A549 treated with Hydrocortisone at 1 μM for 4 hours (cell line): Measurements from ENCODE around the gene PHPT1. TPM values are rescaled to one million over a fixed set of nuclear protein-coding genes. Genes with fewer than 3 reads are reported as not detected.

ENCODE experiments used
- total RNA-seq: library from RNA; stranded (reverse); fragments of 200-300 nt; extraction: Qiagen RNA extraction; gene quantifications from 5 replicates; pipeline ENCODE4 v1.2.3, GENCODE V29; 2022

PHPT1 gene
- total RNA-seq: 221 to 341 TPM (median 305 TPM) in 5 replicates

GRCh38 chr9:136849038-136849959 is at the start of gene PHPT1:
TSS of gene PHPT1 (plus strand) at chr9:136849409. CDS start at chr9:136849431, 22 bp downstream.

GRCh38 chr9:136807281-136808074 is 41.7 kb upstream of the PHPT1 start, which contains the start of gene RABL6:
TSS of gene RABL6 (plus strand) at chr9:136807948. CDS start at chr9:136808197, 249 bp downstream.

DNA sequence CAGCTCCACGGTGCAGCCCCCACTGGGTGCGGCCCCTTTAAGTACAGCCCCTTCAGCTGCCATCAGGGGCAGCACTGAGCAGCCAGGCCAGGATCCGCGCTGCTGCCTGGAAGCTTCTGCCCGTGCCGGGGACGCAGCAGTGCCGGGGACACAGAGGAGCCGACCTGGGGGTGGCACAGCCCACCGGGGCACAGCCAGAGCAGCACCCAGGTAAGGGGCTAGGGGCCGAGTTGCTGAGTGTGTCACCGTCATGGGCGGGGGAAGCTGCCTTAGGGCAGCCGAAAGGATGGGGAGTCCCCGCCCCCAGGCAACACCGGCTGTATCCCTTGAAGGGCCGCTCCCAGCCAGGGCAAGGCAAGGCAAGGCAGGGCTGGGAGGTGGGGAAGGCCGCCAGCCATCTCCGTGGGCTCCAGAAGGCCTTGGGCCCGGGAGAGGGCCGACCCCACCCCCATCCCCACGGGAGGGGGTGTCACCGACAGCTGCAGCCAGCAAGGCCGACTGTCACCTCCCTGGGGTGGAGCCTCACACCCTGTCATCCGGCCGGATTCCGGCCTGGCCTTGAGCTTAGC is 6.7 kb upstream of the PHPT1 start, which contains the start of gene AJM1:
TSS of gene AJM1 (plus strand) at position 99 of the 569 bp plus-strand sequence. CDS start 1,937 bp downstream, outside the sequence.

DNA sequence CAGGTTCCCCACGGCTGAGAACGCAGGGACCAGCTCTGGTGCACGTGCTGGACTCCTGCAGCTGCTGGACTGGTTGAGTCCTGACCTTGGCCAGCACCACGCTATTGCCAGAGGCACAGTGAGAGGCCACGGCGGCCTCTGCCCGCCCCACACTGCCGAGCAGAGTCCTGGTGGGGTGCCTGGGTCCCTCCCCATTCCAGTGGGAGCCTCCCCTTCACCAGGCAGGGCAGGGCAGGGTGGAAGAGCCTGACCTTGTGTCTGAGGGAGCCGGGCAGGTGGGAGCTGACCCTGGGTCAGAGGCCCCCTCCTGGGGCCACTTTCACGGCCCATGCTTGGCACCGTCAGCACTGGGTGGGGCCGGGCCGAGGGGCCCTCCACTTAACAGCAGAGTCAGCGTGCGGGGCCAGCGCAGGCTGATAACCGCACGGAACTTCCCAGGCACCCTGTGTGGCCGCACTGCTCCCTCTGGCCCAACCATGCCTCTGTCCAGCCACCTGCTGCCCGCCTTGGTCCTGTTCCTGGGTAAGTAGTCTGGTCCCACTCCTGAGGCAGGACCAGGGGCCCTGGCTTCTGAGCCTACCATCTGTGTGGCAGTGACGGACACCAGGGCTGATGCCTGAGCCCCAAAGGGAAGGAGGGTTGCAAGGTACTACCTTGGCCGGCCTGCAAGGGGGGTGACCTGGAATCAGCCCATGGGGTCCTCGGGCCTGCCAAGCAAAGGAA is 2.9 kb downstream of the PHPT1 start, which contains the start of gene MAMDC4:
TSS of gene MAMDC4 (plus strand) at position 406 of the 723 bp plus-strand sequence. CDS start at position 477, 71 bp downstream.

DNA sequence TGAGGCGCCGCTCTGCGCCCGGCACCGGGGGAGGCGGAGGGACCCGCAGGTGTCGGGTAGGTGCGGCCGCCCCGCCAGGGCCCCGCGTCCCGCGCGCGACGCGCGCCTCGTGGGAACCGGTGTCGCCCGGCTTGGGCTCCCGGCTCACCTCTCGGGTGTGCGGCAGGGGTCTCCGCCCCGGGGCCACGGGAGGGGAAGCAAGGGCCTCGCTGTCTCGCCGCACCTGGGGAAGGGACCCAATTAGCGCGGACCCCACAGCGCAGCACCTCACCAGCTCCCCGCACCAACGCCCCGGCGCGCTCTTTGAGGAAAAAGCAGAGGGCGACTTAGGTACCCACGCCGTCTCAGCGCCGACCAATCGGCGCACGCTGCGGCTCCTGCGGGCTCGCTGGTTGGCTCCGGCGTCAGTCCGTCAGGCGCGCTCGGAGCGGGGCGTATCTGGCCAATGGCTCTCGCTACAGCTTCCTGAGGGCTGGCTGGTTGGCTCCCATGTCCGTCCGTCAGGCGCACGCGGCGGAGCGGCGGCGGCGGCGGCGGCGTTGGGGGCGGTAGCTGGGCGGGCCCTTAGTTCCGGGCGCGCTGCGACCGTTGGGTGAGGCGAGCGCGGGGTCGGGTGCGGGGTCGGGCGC is 36.9 kb downstream of the PHPT1 start, which contains the start of gene TRAF2:
TSS of gene TRAF2 (plus strand) at position 567 of the 629 bp plus-strand sequence. CDS start 12,225 bp downstream, outside the sequence.

Other genes starting within 250 kb of the PHPT1 start
- 35.0 to 59.2 TPM (median 54.3 TPM) in 5 replicates for gene EGFL7, start 186.5 kb upstream of the PHPT1 start, total RNA-seq
- 72.0 to 106 TPM (median 101 TPM) in 5 replicates for gene AGPAT2, start 162.0 kb upstream of the PHPT1 start, total RNA-seq
- 6.4 to 9.1 TPM (median 8.0 TPM) in 5 replicates for gene DIPK1B, start 136.8 kb upstream of the PHPT1 start, total RNA-seq
- not detected in 5 replicates for gene LCN10, start 106.5 kb upstream of the PHPT1 start, total RNA-seq
- not detected in 5 replicates for gene LCN6, start 100.9 kb upstream of the PHPT1 start, total RNA-seq
- gene LCN8, start 91.2 kb upstream of the PHPT1 start, total RNA-seq: not detected in 5 replicates
- 0.03 to 0.13 TPM in 2 of 5 replicates, not detected in the others for gene LCN15, start 84.9 kb upstream of the PHPT1 start, total RNA-seq
- 60.3 to 79.3 TPM (median 78.5 TPM) in 5 replicates for gene TMEM141, start 58.1 kb upstream of the PHPT1 start, total RNA-seq
- gene CCDC183, start 53.1 kb upstream of the PHPT1 start, total RNA-seq: 0.18 to 0.63 TPM (median 0.44 TPM) in 5 replicates
- gene RABL6, start 41.5 kb upstream of the PHPT1 start, total RNA-seq: 67.0 to 82.1 TPM (median 78.1 TPM) in 5 replicates
- 3.4 to 4.3 TPM (median 4.0 TPM) in 5 replicates for gene AJM1, start 6.9 kb upstream of the PHPT1 start, total RNA-seq
- 2.6 to 4.2 TPM (median 4.0 TPM) in 5 replicates for gene MAMDC4, start 2.9 kb downstream of the PHPT1 start, total RNA-seq
- 387 to 521 TPM (median 446 TPM) in 5 replicates for gene EDF1, start 16.9 kb downstream of the PHPT1 start, total RNA-seq
- 43.3 to 61.4 TPM (median 48.8 TPM) in 5 replicates for gene TRAF2, start 37.1 kb downstream of the PHPT1 start, total RNA-seq
- gene FBXW5, start 95.3 kb downstream of the PHPT1 start, total RNA-seq: 71.5 to 97.8 TPM (median 91.7 TPM) in 5 replicates
- gene C8G, start 95.8 kb downstream of the PHPT1 start, total RNA-seq: 0.62 to 1.7 TPM (median 1.2 TPM) in 5 replicates
- 0.46 to 1.6 TPM (median 1.2 TPM) in 5 replicates for gene LCN12, start 102.9 kb downstream of the PHPT1 start, total RNA-seq
- gene PTGDS, start 128.1 kb downstream of the PHPT1 start, total RNA-seq: 0.55 to 0.77 TPM (median 0.67 TPM) in 5 replicates
- 0.08 to 0.16 TPM (median 0.13 TPM) in 5 replicates for gene LCNL1, start 133.6 kb downstream of the PHPT1 start, total RNA-seq
- gene PAXX, start 143.0 kb downstream of the PHPT1 start, total RNA-seq: 46.7 to 85.5 TPM (median 74.2 TPM) in 5 replicates
- gene CLIC3, start 147.2 kb downstream of the PHPT1 start, total RNA-seq: 2.3 to 5.7 TPM (median 4.6 TPM) in 5 replicates
- gene ABCA2, start 178.8 kb downstream of the PHPT1 start, total RNA-seq: 22.8 to 26.7 TPM (median 24.4 TPM) in 5 replicates
- 0.05 to 0.08 TPM (median 0.06 TPM) in 4 of 5 replicates, not detected in the other for gene FUT7, start 182.7 kb downstream of the PHPT1 start, total RNA-seq
- 44.0 to 83.3 TPM (median 79.5 TPM) in 5 replicates for gene NPDC1, start 196.8 kb downstream of the PHPT1 start, total RNA-seq
- gene ENTPD2, start 204.7 kb downstream of the PHPT1 start, total RNA-seq: 3.3 to 4.5 TPM (median 3.5 TPM) in 5 replicates
- 17.6 to 24.7 TPM (median 21.7 TPM) in 5 replicates for gene SAPCD2, start 221.1 kb downstream of the PHPT1 start, total RNA-seq
- 10.8 to 13.9 TPM (median 11.0 TPM) in 5 replicates for gene UAP1L1, start 228.1 kb downstream of the PHPT1 start, total RNA-seq
- gene MAN1B1, start 237.6 kb downstream of the PHPT1 start, total RNA-seq: 48.0 to 53.7 TPM (median 49.8 TPM) in 5 replicates